Panc1 (cell line): ENCODE data around the gene SNRNP40.

Experiments used
- CTCF ChIP-seq: fragments of 450-650 bp; IDR thresholded peaks from 2 replicates; pipeline ENCODE4 v1.5.1; 2017; ENCODE audit warnings: mild to moderate bottlenecking
- POLR2AphosphoS5 ChIP-seq: IDR thresholded peaks from 2 replicates; pipeline ENCODE4 v1.6.1; 2012; ENCODE audit warnings: mild to moderate bottlenecking, low read depth, low read length, moderate library complexity
- REST ChIP-seq, 2 experiments: IDR thresholded peaks; 2 replicates each; pipeline ENCODE4 v1.6.1; 2011 to 2012; ENCODE audit warnings: low read depth in 2 of 2, control low read depth in 1 of 2, low read length in 1 of 2, mild to moderate bottlenecking in 1 of 2, moderate library complexity in 1 of 2; ENCODE audit not compliant: insufficient read depth in 1 of 2

- no peak for TF ChIP-seq CTCF
- TF ChIP-seq REST (IDR thresholded peaks at IDR 0.05; ENCODE audit: insufficient read depth in 1 of 2, low read depth in 2 of 2, low read length in 1 of 2) = no peak
- no peak for TF ChIP-seq POLR2AphosphoS5
These were observed 58.0 kb downstream of the SNRNP40 start for GRCh38 chr1:31238612-31238985.
